A549 (cell line): ENCODE measurements around the gene CCDC138. TPM values are rescaled to one million over a fixed set of nuclear protein-coding genes. Genes with fewer than 3 reads are reported as not detected.

Experiments
- ATAC-seq, 2 experiments: fragments of 200-7000 bp in 1 of 2; fragments of >200 bp in 1 of 2; cut with Nextera tagmentation in 1 of 2; cut with Tn5 transposase in 1 of 2; 3 replicates each; pipeline versions ENCODE4 v1.8.0 to v1.9.1; 2018 to 2020; ENCODE audit warnings: mild to moderate bottlenecking in 1 of 2, moderate library complexity in 1 of 2
- CTCF ChIA-PET: fragments of 300-600 bp; sonication (Branson Sonifier 250); formaldehyde crosslinking; extraction: SDS; loops from one replicate; lab custom pipeline; 2021; ENCODE audit warnings: antibody characterized with exemption, inconsistent platforms; lab: Yijun Ruan, JAX
- POLR2A ChIA-PET: fragments of 350-600 bp; formaldehyde crosslinking; extraction: SDS; loops from one replicate; lab custom pipeline; 2021; ENCODE audit warnings: antibody characterized with exemption, inconsistent platforms; lab: Yijun Ruan, JAX
- DNase-seq, 2 experiments: peaks; one replicate each; pipeline versions ENCODE4 v3.0.0 to v3.0.0-alpha.2; 2011 to 2016; ENCODE audit warnings: low read depth in 1 of 2, low spot score in 1 of 2
- FAIRE-seq: peaks from 2 replicates; lab custom pipeline; 2011; peaks lifted over from hg19 to GRCh38; lab: Jason Lieb, UNC
- H3K27ac ChIP-seq, 2 experiments: fragments of >200 bp; sonication (Bioruptor Twin); formaldehyde crosslinking; 3 replicates each; pipeline ENCODE4 v1.5.1; 2016 to 2017
- H3K4me1 ChIP-seq: fragments of >200 bp; sonication (Bioruptor Twin); formaldehyde crosslinking; 3 replicates; pipeline ENCODE4 v1.6.1; 2016
- H3K4me2 ChIP-seq: fragments of >200 bp; sonication (Bioruptor Twin); formaldehyde crosslinking; 3 replicates; pipeline ENCODE4 v1.6.1; 2016
- H3K4me3 ChIP-seq: fragments of >200 bp; sonication (Bioruptor Twin); formaldehyde crosslinking; 3 replicates; pipeline ENCODE4 v1.5.1; 2016
- H3K9me3 ChIP-seq: fragments of >200 bp; sonication (Bioruptor Twin); formaldehyde crosslinking; 3 replicates; pipeline ENCODE4 v1.6.1; 2016
- BHLHE40 ChIP-seq: IDR thresholded peaks from 2 replicates; pipeline ENCODE4 v1.6.1; 2012; ENCODE audit warnings: low read depth, low read length, inconsistent platforms
- CHD2 ChIP-seq: fragments of 150-350 bp; IDR thresholded peaks from 2 replicates; pipeline ENCODE4 v1.6.1; 2014; ENCODE audit warnings: low read length; ENCODE audit not compliant: partially characterized antibody
- EHF ChIP-seq: fragments of 250-450 bp; sonication (Bioruptor Pico); IDR thresholded peaks from 2 replicates; pipeline ENCODE4 v1.5.0; 2020; ENCODE audit warnings: mild to moderate bottlenecking
- EP300 ChIP-seq, 2 experiments: fragments of >200 bp; sonication (Bioruptor Twin); formaldehyde crosslinking; IDR thresholded peaks; 2 replicates in 1 of 2; 3 replicates in 1 of 2; pipeline ENCODE4 v1.6.1; 2016 to 2017
- ESRRA ChIP-seq: fragments of 150-350 bp; IDR thresholded peaks from 2 replicates; pipeline ENCODE4 v1.6.1; 2014; ENCODE audit warnings: mild to moderate bottlenecking, low read length, borderline replicate concordance
- GATA3 ChIP-seq: IDR thresholded peaks from 2 replicates; pipeline ENCODE4 v1.6.1; 2012; ENCODE audit warnings: borderline replicate concordance
- HEYL ChIP-seq: fragments of 250-450 bp; sonication (Bioruptor Pico); IDR thresholded peaks from 2 replicates; pipeline ENCODE4 v1.8.0; 2021; ENCODE audit warnings: mild to moderate bottlenecking, moderate library complexity
- HOXA7 ChIP-seq: fragments of 250-450 bp; sonication (Bioruptor Pico); IDR thresholded peaks from 2 replicates; pipeline ENCODE4 v1.5.0; 2020; ENCODE audit warnings: mild to moderate bottlenecking, moderate library complexity
- HOXB5 ChIP-seq: fragments of 250-450 bp; sonication (Bioruptor Pico); IDR thresholded peaks from 2 replicates; pipeline ENCODE4 v1.5.0; 2020; ENCODE audit warnings: mild to moderate bottlenecking, moderate library complexity
- JUN ChIP-seq, 2 experiments: fragments of >200 bp; sonication (Bioruptor Twin); formaldehyde crosslinking; IDR thresholded peaks; 2 replicates in 1 of 2; 3 replicates in 1 of 2; pipeline ENCODE4 v1.6.1; 2016 to 2017
- JUNB ChIP-seq: fragments of >200 bp; sonication (Bioruptor Twin); formaldehyde crosslinking; IDR thresholded peaks from 2 replicates; pipeline ENCODE4 v1.6.1; 2016
- KDM5A ChIP-seq: fragments of 200-600 bp; sonication (generic); IDR thresholded peaks from 2 replicates; pipeline ENCODE4 v1.6.1; 2016; ENCODE audit warnings: antibody characterized with exemption, mild to moderate bottlenecking
- MAFK ChIP-seq: fragments of 450-650 bp; IDR thresholded peaks from 2 replicates; pipeline ENCODE4 v1.6.1; 2014; ENCODE audit not compliant: partially characterized antibody
- MAZ ChIP-seq: fragments of 150-350 bp; IDR thresholded peaks from 2 replicates; pipeline ENCODE4 v1.6.1; 2014; ENCODE audit warnings: antibody characterized with exemption, low read depth, low read length, borderline replicate concordance
- MYC ChIP-seq: IDR thresholded peaks from 2 replicates; pipeline ENCODE4 v1.6.1; 2012; ENCODE audit warnings: mild to moderate bottlenecking, inconsistent platforms, low read length, improper control_type of control experiment, borderline replicate concordance
- NPAS2 ChIP-seq: fragments of 250-450 bp; sonication (Bioruptor Pico); IDR thresholded peaks from 2 replicates; pipeline ENCODE4 v1.8.0; 2022; ENCODE audit warnings: mild to moderate bottlenecking, moderate library complexity, borderline replicate concordance
- PHF8 ChIP-seq: fragments of 200-600 bp; sonication (generic); IDR thresholded peaks from 2 replicates; pipeline ENCODE4 v1.6.1; 2016; ENCODE audit warnings: low read depth, mild to moderate bottlenecking, antibody characterized with exemption, moderate library complexity, borderline replicate concordance
- POLR2AphosphoS2 ChIP-seq: conservative IDR thresholded peaks from 2 replicates; pipeline ENCODE4 v1.6.1; 2012; ENCODE audit warnings: low read length, improper control_type of control experiment, inconsistent platforms
- RAD21 ChIP-seq, 2 experiments: fragments of >200 bp in 1 of 2; sonication (Bioruptor Twin) in 1 of 2; formaldehyde crosslinking in 1 of 2; IDR thresholded peaks in 1 of 2; conservative IDR thresholded peaks in 1 of 2; 2 replicates in 1 of 2; 3 replicates in 1 of 2; pipeline ENCODE4 v1.6.1; 2012 to 2018; ENCODE audit warnings: inconsistent platforms in 1 of 2
- RFX5 ChIP-seq: fragments of 450-650 bp; IDR thresholded peaks from 2 replicates; pipeline ENCODE4 v1.7.1; 2014; ENCODE audit warnings: antibody characterized with exemption, mild to moderate bottlenecking, moderate library complexity
- SMC3 ChIP-seq: fragments of >200 bp; sonication (Bioruptor Twin); formaldehyde crosslinking; IDR thresholded peaks from 3 replicates; pipeline ENCODE4 v1.6.1; 2018; ENCODE audit warnings: inconsistent platforms
- SREBF2 ChIP-seq: fragments of 450-650 bp; IDR thresholded peaks from 2 replicates; pipeline ENCODE4 v1.6.1; 2014; ENCODE audit warnings: mild to moderate bottlenecking, moderate library complexity
- TP53 ChIP-seq: fragments of 250-450 bp; sonication (Bioruptor Pico); IDR thresholded peaks from 2 replicates; pipeline ENCODE4 v1.5.0; 2021; ENCODE audit warnings: mild to moderate bottlenecking, moderate library complexity
- ZNF302 ChIP-seq: fragments of 250-450 bp; sonication (Bioruptor Pico); IDR thresholded peaks from 2 replicates; pipeline ENCODE4 v1.9.0; 2021; ENCODE audit warnings: inconsistent platforms, mild to moderate bottlenecking, moderate library complexity
- ZSCAN20 ChIP-seq: fragments of 250-450 bp; sonication (Bioruptor Pico); IDR thresholded peaks from 2 replicates; pipeline ENCODE4 v1.8.0; 2022; ENCODE audit warnings: mild to moderate bottlenecking, moderate library complexity
- WGBS: methylation state at CpG from one replicate; pipeline ENCODE4 v1.1.6; 2017; ENCODE audit errors: missing lambda C conversion rate; 5-methylcytosine and 5-hydroxymethylcytosine counted together
- polyA plus RNA-seq, 4 experiments: library from polyadenylated mRNA; depleted of rRNA in 3 of 4; stranded (reverse); fragments of >200 nt; fragmentation: RNase III in 1 of 4; extraction: RNeasy Plus Mini Kit Qiagen cat#74134 plus additional on column Dnase treatment in 1 of 4; gene quantifications; 2 replicates in 3 of 4; 3 replicates in 1 of 4; pipeline ENCODE4 v1.2.3, GENCODE V29; 2011 to 2017
- TF ChIP-seq, protein P1 (sequence below): IDR thresholded peaks from 2 replicates; pipeline ENCODE4 v1.6.1; 2012
- TF ChIP-seq, protein P2 (sequence below): IDR thresholded peaks from 2 replicates; pipeline ENCODE4 v1.6.1; 2012
- TF ChIP-seq, protein P3 (sequence below): fragments of 250-450 bp; sonication (Bioruptor Pico); IDR thresholded peaks from 2 replicates; pipeline ENCODE4 v1.5.0; 2021; ENCODE audit warnings: mild to moderate bottlenecking, moderate library complexity, borderline replicate concordance
- TF ChIP-seq, protein P4 (sequence below): fragments of 200-600 bp; sonication (generic); IDR thresholded peaks from 2 replicates; pipeline ENCODE4 v1.6.1; 2016; ENCODE audit warnings: antibody characterized with exemption, mild to moderate bottlenecking, moderate library complexity

CCDC138 gene
- polyA plus RNA-seq, 2 of the 4 experiments (the other 2 are of a cell fraction), result 9.7 to 13.0 TPM

DNA sequence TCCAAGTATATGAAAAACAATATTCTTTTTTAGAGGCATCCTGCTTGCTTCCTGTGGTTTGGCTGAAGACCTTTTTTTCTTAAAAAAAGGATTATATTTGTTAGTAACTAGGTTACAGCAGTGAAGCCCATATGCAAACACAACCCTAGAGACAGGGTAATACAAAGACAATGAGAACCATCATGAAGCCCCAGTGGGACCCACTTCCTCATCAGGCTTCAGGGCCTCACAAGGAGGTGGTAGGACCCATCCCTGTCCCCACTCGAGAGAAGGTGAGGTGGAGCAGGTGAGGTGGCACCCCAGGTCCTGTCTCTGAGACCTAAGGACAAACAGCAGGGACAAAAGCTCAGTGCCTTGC, 122.1 kb downstream of the CCDC138 start:
- DNase-seq, result no peak
- Histone ChIP-seq H3K4me1 (no peaks in the 10 kb centered on the region), H3K9me3 (no peaks in the 10 kb centered on the region), H3K4me2 (no peak overlapping the region), H3K4me3 (no peak overlapping the region), H3K27ac (no peak overlapping the region)
- ATAC-seq, result no peak
- no peak for FAIRE-seq
- no peak for TF ChIP-seq KDM5A
- TF ChIP-seq POLR2AphosphoS2, result no peak
- TF ChIP-seq RFX5, result no peak
- TF ChIP-seq PHF8, result no peak
- TF ChIP-seq ZNF302, result no peak
- no peak for TF ChIP-seq JUNB
- TF ChIP-seq EHF (CRISPR knock-in tag), result no peak
- no peak for TF ChIP-seq ZSCAN20
- TF ChIP-seq, protein P1, sequence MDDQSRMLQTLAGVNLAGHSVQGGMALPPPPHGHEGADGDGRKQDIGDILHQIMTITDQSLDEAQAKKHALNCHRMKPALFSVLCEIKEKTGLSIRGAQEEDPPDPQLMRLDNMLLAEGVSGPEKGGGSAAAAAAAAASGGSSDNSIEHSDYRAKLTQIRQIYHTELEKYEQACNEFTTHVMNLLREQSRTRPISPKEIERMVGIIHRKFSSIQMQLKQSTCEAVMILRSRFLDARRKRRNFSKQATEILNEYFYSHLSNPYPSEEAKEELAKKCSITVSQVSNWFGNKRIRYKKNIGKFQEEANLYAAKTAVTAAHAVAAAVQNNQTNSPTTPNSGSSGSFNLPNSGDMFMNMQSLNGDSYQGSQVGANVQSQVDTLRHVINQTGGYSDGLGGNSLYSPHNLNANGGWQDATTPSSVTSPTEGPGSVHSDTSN, result no peak
- TF ChIP-seq MYC, result no peak
- TF ChIP-seq TP53 (CRISPR knock-in tag), result no peak
- no peak for TF ChIP-seq HOXA7 (CRISPR knock-in tag)
- no peak for TF ChIP-seq GATA3
- CTCF ChIA-PET, result interaction anchor here (0.9 kb wide), 1 partner anchor 19 kb away, joined by 3 read pairs; no protein-coding TSS in a partner anchor
- WGBS, result 47% methylated on average over 1 of the region's 1 CpG
- POLR2A ChIA-PET, result no interaction called here

DNA sequence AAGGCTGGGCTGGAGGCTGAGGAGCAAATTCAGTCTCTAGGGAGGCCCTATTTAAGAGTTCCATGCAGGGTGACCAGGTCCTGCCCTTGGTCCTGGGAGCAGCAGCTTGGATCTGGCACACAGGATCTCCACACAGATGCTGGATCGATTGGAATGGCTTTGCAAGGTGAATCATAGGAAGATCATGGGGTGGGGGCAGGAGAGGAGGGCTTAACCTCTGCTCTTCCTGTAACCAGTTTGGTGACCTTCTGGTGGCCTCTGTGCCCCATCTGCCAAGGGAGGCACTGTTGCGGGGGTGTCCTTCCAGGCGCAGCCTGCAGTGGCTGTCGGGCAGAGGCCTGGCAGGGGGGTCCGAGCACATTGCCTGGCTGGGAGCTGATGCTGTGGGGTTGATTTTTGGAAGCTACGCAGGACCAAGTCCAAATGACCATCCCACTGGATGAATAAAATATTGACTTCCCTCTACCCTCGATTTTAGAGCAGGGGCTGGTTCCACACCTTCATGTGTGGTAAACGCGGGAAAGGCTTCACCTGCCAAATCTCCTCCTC, 122.8 kb downstream of the CCDC138 start:
- H3K4me3 ChIP-seq, result no peak overlapping the region
- TF ChIP-seq, protein P2, sequence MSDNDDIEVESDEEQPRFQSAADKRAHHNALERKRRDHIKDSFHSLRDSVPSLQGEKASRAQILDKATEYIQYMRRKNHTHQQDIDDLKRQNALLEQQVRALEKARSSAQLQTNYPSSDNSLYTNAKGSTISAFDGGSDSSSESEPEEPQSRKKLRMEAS, result no peak
- TF ChIP-seq HEYL (CRISPR knock-in tag), result no peak
- no peak for TF ChIP-seq BHLHE40
- no peak for TF ChIP-seq MAFK
- TF ChIP-seq CHD2, result no peak
- TF ChIP-seq SMC3, result no peak
- TF ChIP-seq HOXB5 (CRISPR knock-in tag), result no peak
- no peak for TF ChIP-seq RAD21 (conservative IDR thresholded peaks at IDR 0.05 in 1 of 2, IDR thresholded peaks at IDR 0.05 in 1 of 2)
- no peak for TF ChIP-seq ZNF302
- ATAC-seq (no peak), FAIRE-seq (no peak), DNase-seq (no peak)
- ChIA-PET POLR2A (no interaction called here), CTCF (interaction anchor here (0.9 kb wide), 1 partner anchor 19 kb away, joined by 3 read pairs; no protein-coding TSS in a partner anchor)
- no peaks in the 10 kb centered on the region for H3K9me3 ChIP-seq
- no peaks in the 10 kb centered on the region for H3K4me1 ChIP-seq
- no peak overlapping the region for H3K27ac ChIP-seq
- 75% methylated on average over 9 of the region's 9 CpGs for WGBS
- no peak overlapping the region for H3K4me2 ChIP-seq

DNA sequence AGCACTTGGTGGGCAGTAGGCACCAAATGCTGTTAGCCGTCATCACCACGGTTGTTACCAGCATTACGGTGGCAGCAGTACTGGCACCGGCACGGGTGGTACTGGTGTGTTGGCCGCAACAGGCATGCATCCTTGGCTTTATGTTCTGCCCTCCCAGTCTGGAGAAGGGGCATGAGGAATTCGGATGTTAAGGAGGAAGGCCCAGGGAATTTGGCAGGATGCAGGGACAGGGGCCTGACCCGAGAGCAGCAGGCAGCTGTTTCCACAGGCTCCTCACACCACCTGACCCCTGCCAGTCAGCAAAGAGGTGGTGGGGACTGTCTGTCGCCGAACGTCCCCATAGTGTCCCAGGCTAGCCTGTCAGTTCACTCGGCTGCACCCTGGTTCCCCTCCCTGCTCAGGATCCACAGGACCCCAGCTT, 123.5 kb downstream of the CCDC138 start:
- WGBS, result 63% methylated on average over 6 of the region's 12 CpGs
- Histone ChIP-seq H3K4me3 (no peak overlapping the region), H3K27ac (no peak overlapping the region), H3K4me1 (no peaks in the 10 kb centered on the region), H3K4me2 (no peak overlapping the region), H3K9me3 (no peaks in the 10 kb centered on the region)
- DNase-seq (no peak), FAIRE-seq (no peak), ATAC-seq (no peak)
- ChIA-PET CTCF (interaction anchor here (0.6 to 10.0 kb wide), 2 partner anchors 19 to 724 kb away, joined by 3 to 74 read pairs; no protein-coding TSS in a partner anchor), POLR2A (no interaction called here)
- TF ChIP-seq EP300 (IDR thresholded peaks at IDR 0.05) (no peak), PHF8 (no peak), MAZ (no peak), SREBF2 (no peak), HEYL (CRISPR knock-in tag) (no peak), RAD21 (conservative IDR thresholded peaks at IDR 0.05 in 1 of 2, IDR thresholded peaks at IDR 0.05 in 1 of 2) (no peak), ZNF302 (no peak), HOXB5 (CRISPR knock-in tag) (no peak), NPAS2 (CRISPR knock-in tag) (no peak), JUN (IDR thresholded peaks at IDR 0.05) (no peak), ESRRA (no peak)
- TF ChIP-seq, protein P3, sequence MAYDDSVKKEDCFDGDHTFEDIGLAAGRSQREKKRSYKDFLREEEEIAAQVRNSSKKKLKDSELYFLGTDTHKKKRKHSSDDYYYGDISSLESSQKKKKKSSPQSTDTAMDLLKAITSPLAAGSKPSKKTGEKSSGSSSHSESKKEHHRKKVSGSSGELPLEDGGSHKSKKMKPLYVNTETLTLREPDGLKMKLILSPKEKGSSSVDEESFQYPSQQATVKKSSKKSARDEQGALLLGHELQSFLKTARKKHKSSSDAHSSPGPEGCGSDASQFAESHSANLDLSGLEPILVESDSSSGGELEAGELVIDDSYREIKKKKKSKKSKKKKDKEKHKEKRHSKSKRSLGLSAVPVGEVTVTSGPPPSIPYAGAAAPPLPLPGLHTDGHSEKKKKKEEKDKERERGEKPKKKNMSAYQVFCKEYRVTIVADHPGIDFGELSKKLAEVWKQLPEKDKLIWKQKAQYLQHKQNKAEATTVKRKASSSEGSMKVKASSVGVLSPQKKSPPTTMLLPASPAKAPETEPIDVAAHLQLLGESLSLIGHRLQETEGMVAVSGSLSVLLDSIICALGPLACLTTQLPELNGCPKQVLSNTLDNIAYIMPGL (CRISPR knock-in tag), result no peak
- TF ChIP-seq, protein P4, sequence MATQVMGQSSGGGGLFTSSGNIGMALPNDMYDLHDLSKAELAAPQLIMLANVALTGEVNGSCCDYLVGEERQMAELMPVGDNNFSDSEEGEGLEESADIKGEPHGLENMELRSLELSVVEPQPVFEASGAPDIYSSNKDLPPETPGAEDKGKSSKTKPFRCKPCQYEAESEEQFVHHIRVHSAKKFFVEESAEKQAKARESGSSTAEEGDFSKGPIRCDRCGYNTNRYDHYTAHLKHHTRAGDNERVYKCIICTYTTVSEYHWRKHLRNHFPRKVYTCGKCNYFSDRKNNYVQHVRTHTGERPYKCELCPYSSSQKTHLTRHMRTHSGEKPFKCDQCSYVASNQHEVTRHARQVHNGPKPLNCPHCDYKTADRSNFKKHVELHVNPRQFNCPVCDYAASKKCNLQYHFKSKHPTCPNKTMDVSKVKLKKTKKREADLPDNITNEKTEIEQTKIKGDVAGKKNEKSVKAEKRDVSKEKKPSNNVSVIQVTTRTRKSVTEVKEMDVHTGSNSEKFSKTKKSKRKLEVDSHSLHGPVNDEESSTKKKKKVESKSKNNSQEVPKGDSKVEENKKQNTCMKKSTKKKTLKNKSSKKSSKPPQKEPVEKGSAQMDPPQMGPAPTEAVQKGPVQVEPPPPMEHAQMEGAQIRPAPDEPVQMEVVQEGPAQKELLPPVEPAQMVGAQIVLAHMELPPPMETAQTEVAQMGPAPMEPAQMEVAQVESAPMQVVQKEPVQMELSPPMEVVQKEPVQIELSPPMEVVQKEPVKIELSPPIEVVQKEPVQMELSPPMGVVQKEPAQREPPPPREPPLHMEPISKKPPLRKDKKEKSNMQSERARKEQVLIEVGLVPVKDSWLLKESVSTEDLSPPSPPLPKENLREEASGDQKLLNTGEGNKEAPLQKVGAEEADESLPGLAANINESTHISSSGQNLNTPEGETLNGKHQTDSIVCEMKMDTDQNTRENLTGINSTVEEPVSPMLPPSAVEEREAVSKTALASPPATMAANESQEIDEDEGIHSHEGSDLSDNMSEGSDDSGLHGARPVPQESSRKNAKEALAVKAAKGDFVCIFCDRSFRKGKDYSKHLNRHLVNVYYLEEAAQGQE, result no peak
- TF ChIP-seq, protein P2, result no peak
